Measurements from ENCODE around the gene CLBA1. TPM values are rescaled to one million over a fixed set of nuclear protein-coding genes. Genes with fewer than 3 reads are reported as not detected.

CLBA1 gene
- total RNA-seq, 1 donor from 2014 or later = 4.4 TPM

Other genes with a start within 250 kb of the CLBA1 start
- gene SIVA1, start 232.6 kb upstream of the CLBA1 start, total RNA-seq = 79.8 and 97.4 TPM in 2 replicates
- gene AKT1, start 190.0 kb upstream of the CLBA1 start, total RNA-seq = 127 and 146 TPM in 2 replicates
- gene ZBTB42, start 184.7 kb upstream of the CLBA1 start, total RNA-seq = 3.2 and 5.4 TPM in 2 replicates
- gene CEP170B, start 120.5 kb upstream of the CLBA1 start, total RNA-seq = 5.6 and 6.6 TPM in 2 replicates
- under 0.01 TPM in 1 of 2 replicates, not detected in the other for gene PLD4, start 60.9 kb upstream of the CLBA1 start, total RNA-seq
- gene AHNAK2, start 7.4 kb upstream of the CLBA1 start, total RNA-seq = 16.8 and 17.1 TPM in 2 replicates
- 26.2 and 26.3 TPM in 2 replicates for gene CDCA4, start 35.3 kb downstream of the CLBA1 start, total RNA-seq
- under 0.01 TPM in 1 of 2 replicates, not detected in the other for gene GPR132, start 79.6 kb downstream of the CLBA1 start, total RNA-seq
- gene JAG2, start 183.0 kb downstream of the CLBA1 start, total RNA-seq = 37.5 and 45.5 TPM in 2 replicates
- gene NUDT14, start 195.5 kb downstream of the CLBA1 start, total RNA-seq = 54.4 and 76.2 TPM in 2 replicates

Measured in dermis microvascular lymphatic vessel endothelial cell (primary cell).